Tibial nerve (tissue), 4 donors: ENCODE results near the gene DSC2.

ENCODE experiments used
- EP300 ChIP-seq, 2 donors: sonication (generic); formaldehyde crosslinking; IDR thresholded peaks; one replicate each; pipeline ENCODE4 v1.6.1; 2017; ENCODE audit warnings: antibody characterized with exemption in 2 of 2, mild to moderate bottlenecking in 1 of 2
- TF ChIP-seq, protein P1 (sequence below), 5 experiments: fragments of 200-600 bp in 3 of 5; fragments of 450-650 bp in 2 of 5; sonication (generic) in 3 of 5; IDR thresholded peaks; one replicate each; pipeline ENCODE4 v1.5.1; 2016 to 2019; ENCODE audit warnings: antibody characterized with exemption in 5 of 5, mild to moderate bottlenecking in 3 of 5, moderate library complexity in 2 of 5

DNA sequence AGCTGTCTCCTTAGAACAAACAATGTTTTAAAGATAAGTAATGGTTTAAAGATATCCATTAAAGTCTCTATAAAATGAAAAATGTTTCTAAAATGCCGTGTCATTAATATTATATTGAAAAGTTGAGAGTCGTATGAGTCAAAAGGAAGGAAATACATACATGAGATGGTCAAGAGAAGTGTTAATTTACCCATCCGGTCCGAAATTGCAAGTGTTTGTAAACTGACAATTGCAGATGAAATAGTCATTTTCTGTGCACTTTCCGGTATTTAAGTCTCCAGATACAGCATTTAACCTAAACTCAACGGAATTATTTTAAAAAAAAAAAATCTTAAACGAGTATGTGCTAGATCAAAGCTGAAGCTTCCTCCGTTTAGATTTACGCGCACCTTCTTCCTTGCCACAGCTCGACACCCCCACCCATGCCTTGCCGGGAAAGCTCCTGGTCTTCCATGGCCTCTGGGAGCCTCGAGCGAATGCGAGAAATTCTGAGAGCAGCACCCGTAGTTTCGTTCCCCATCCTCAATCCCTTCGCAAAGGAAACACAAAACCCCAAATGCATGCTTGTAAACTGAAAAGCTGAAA, 61.4 kb downstream of the DSC2 start:
- TF ChIP-seq EP300 (IDR thresholded peaks at IDR 0.05), result no peak
- TF ChIP-seq, protein P1, sequence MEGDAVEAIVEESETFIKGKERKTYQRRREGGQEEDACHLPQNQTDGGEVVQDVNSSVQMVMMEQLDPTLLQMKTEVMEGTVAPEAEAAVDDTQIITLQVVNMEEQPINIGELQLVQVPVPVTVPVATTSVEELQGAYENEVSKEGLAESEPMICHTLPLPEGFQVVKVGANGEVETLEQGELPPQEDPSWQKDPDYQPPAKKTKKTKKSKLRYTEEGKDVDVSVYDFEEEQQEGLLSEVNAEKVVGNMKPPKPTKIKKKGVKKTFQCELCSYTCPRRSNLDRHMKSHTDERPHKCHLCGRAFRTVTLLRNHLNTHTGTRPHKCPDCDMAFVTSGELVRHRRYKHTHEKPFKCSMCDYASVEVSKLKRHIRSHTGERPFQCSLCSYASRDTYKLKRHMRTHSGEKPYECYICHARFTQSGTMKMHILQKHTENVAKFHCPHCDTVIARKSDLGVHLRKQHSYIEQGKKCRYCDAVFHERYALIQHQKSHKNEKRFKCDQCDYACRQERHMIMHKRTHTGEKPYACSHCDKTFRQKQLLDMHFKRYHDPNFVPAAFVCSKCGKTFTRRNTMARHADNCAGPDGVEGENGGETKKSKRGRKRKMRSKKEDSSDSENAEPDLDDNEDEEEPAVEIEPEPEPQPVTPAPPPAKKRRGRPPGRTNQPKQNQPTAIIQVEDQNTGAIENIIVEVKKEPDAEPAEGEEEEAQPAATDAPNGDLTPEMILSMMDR (IDR thresholded peaks at IDR 0.05), result no peak
